ENCODE measurements around the gene KPNA2. TPM values are rescaled to one million over a fixed set of nuclear protein-coding genes. Genes with fewer than 3 reads are reported as not detected.

KPNA2 gene
- total and polyA plus RNA-seq, 9 of the 15 experiments (the other 6 are each of a cell fraction or from before 2014, with no cell fraction given) = 132 to 984 (median 241) TPM

DNA sequence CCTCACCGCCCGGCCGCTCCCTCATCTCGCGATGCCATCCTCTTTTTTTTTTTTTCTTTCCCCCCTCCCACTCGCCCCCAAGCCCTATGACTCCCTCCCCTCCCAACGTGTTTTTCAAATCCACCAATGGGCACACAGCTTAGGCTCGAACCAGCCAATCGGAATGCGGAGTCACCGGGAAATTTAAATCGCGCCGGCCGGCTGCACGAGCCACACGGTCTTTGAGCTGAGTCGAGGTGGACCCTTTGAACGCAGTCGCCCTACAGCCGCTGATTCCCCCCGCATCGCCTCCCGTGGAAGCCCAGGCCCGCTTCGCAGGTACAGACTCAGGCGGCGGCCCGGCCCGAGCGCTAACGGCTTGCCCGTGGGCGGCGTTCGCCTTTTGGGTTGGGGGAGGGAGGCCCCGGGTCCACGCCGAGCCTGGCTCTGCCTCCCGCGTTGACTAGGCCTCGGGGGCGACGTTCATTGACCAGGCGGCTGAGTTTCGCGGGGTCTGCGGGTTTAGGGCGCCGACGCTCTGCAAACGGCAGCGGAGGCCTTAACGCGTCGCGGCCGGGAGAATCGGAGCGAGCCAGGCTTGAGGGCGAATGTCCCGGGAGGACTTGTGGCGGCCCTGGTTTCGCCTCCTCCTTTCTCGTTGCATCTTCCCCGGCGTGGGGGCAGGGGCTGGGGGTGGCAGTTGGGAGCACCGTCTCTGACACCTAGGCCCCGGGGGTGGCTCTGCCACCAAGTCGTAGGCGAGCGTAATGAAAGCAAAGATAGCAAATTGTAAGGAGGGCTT is at the start of gene KPNA2 (continued):
- 0 out of 2 replicates have a peak, but pooled peaks have one; percentile 56 for TF ChIP-seq ZNF76 (CRISPR knock-in tag; IDR thresholded peaks at IDR 0.05; ENCODE audit: borderline replicate concordance)
- 0 out of 2 replicates have a peak, but pooled peaks have one; percentile 27 for TF ChIP-seq HDAC2 (IDR thresholded peaks at IDR 0.05)
- no peak for TF ChIP-seq NCOA4 (IDR thresholded peaks at IDR 0.05; ENCODE audit: partially characterized antibody)
- TF ChIP-seq NFE2L1 (tag; IDR thresholded peaks at IDR 0.05; ENCODE audit: borderline replicate concordance, low read depth) = no peak
- no peak for TF ChIP-seq KLF6 (CRISPR knock-in tag; IDR thresholded peaks at IDR 0.05; ENCODE audit: borderline replicate concordance)
- no peak for TF ChIP-seq U2AF2 (optimal IDR thresholded peaks at IDR 0.05; ENCODE audit: low read depth, low read length)
- peak; percentile 83 for TF ChIP-seq FOS (IDR thresholded peaks at IDR 0.05; ENCODE audit: extremely low read depth, insufficient read length)
- TF ChIP-seq, protein P1, sequence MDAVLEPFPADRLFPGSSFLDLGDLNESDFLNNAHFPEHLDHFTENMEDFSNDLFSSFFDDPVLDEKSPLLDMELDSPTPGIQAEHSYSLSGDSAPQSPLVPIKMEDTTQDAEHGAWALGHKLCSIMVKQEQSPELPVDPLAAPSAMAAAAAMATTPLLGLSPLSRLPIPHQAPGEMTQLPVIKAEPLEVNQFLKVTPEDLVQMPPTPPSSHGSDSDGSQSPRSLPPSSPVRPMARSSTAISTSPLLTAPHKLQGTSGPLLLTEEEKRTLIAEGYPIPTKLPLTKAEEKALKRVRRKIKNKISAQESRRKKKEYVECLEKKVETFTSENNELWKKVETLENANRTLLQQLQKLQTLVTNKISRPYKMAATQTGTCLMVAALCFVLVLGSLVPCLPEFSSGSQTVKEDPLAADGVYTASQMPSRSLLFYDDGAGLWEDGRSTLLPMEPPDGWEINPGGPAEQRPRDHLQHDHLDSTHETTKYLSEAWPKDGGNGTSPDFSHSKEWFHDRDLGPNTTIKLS (IDR thresholded peaks at IDR 0.05; ENCODE audit: borderline replicate concordance, low read depth) = peak; percentile 31; the same call in 1 of the 2 replicates
- peak; percentile 72; the same call in 1 of the 2 replicates for TF ChIP-seq ZNF263 (CRISPR knock-in tag; IDR thresholded peaks at IDR 0.05; ENCODE audit: borderline replicate concordance)
- TF ChIP-seq, protein P2, sequence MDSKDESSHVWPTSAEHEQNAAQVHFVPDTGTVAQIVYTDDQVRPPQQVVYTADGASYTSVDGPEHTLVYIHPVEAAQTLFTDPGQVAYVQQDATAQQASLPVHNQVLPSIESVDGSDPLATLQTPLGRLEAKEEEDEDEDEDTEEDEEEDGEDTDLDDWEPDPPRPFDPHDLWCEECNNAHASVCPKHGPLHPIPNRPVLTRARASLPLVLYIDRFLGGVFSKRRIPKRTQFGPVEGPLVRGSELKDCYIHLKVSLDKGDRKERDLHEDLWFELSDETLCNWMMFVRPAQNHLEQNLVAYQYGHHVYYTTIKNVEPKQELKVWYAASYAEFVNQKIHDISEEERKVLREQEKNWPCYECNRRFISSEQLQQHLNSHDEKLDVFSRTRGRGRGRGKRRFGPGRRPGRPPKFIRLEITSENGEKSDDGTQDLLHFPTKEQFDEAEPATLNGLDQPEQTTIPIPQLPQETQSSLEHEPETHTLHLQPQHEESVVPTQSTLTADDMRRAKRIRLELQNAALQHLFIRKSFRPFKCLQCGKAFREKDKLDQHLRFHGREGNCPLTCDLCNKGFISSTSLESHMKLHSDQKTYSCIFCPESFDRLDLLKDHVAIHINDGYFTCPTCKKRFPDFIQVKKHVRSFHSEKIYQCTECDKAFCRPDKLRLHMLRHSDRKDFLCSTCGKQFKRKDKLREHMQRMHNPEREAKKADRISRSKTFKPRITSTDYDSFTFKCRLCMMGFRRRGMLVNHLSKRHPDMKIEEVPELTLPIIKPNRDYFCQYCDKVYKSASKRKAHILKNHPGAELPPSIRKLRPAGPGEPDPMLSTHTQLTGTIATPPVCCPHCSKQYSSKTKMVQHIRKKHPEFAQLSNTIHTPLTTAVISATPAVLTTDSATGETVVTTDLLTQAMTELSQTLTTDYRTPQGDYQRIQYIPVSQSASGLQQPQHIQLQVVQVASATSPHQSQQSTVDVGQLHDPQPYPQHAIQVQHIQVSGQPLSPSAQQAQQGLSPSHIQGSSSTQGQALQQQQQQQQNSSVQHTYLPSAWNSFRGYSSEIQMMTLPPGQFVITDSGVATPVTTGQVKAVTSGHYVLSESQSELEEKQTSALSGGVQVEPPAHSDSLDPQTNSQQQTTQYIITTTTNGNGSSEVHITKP (IDR thresholded peaks at IDR 0.05; ENCODE audit: partially characterized antibody) = no peak
- peak; percentile 72; the same call in 1 of the 2 replicates for TF ChIP-seq ZBTB1 (CRISPR knock-in tag; IDR thresholded peaks at IDR 0.05; ENCODE audit: borderline replicate concordance, low read depth)
- TF ChIP-seq, protein P3, sequence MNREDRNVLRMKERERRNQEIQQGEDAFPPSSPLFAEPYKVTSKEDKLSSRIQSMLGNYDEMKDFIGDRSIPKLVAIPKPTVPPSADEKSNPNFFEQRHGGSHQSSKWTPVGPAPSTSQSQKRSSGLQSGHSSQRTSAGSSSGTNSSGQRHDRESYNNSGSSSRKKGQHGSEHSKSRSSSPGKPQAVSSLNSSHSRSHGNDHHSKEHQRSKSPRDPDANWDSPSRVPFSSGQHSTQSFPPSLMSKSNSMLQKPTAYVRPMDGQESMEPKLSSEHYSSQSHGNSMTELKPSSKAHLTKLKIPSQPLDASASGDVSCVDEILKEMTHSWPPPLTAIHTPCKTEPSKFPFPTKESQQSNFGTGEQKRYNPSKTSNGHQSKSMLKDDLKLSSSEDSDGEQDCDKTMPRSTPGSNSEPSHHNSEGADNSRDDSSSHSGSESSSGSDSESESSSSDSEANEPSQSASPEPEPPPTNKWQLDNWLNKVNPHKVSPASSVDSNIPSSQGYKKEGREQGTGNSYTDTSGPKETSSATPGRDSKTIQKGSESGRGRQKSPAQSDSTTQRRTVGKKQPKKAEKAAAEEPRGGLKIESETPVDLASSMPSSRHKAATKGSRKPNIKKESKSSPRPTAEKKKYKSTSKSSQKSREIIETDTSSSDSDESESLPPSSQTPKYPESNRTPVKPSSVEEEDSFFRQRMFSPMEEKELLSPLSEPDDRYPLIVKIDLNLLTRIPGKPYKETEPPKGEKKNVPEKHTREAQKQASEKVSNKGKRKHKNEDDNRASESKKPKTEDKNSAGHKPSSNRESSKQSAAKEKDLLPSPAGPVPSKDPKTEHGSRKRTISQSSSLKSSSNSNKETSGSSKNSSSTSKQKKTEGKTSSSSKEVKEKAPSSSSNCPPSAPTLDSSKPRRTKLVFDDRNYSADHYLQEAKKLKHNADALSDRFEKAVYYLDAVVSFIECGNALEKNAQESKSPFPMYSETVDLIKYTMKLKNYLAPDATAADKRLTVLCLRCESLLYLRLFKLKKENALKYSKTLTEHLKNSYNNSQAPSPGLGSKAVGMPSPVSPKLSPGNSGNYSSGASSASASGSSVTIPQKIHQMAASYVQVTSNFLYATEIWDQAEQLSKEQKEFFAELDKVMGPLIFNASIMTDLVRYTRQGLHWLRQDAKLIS (CRISPR knock-in tag; IDR thresholded peaks at IDR 0.05) = peak; percentile 98
- TF ChIP-seq, protein P4, sequence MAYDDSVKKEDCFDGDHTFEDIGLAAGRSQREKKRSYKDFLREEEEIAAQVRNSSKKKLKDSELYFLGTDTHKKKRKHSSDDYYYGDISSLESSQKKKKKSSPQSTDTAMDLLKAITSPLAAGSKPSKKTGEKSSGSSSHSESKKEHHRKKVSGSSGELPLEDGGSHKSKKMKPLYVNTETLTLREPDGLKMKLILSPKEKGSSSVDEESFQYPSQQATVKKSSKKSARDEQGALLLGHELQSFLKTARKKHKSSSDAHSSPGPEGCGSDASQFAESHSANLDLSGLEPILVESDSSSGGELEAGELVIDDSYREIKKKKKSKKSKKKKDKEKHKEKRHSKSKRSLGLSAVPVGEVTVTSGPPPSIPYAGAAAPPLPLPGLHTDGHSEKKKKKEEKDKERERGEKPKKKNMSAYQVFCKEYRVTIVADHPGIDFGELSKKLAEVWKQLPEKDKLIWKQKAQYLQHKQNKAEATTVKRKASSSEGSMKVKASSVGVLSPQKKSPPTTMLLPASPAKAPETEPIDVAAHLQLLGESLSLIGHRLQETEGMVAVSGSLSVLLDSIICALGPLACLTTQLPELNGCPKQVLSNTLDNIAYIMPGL (CRISPR knock-in tag; IDR thresholded peaks at IDR 0.05) = peak; percentile 95
- TF ChIP-seq SMAD1 (IDR thresholded peaks at IDR 0.05; ENCODE audit: low read depth, low read length, partially characterized antibody) = peak; percentile 82

All from K562 (cell line).